Sciatic nerve (tissue), 2 donors: Measurements from ENCODE around the gene SLAMF8. TPM values are rescaled to one million over a fixed set of nuclear protein-coding genes. Genes with fewer than 3 reads are reported as not detected.

Experiments used
- ATAC-seq: fragments of 200-7000 bp; cut with Tn5 transposase; one replicate; pipeline ENCODE4 v1.9.1; 2020; ENCODE audit warnings: mild to moderate bottlenecking, moderate library complexity
- DNase-seq: peaks from one replicate; pipeline ENCODE4 v3.0.0-alpha.2; 2020; ENCODE audit warnings: low spot score
- intact Hi-C: fragments of 100-400 bp; cut with DNase I; formaldehyde crosslinking; loops from one replicate; pipeline ENCODE4 v1.14.2; 2022
- total RNA-seq: library from RNA; stranded (reverse); fragmentation: NEBNext Ultra II Directional; extraction: Animal tissue kit (Norgen Biotek cat#: 25700); gene quantifications from one replicate; pipeline ENCODE4 v1.2.1, GENCODE V29; 2021
- donor health status: DM: no; HTN: no; CAD: no.
- donor health status: DM: no; HTN: no; CAD: no.

Gene SLAMF8
- 3.3 TPM for total RNA-seq

- DNase-seq (no peak), ATAC-seq (peak; percentile 67)
- intact Hi-C loops = no loop called here
Observed at GRCh38 chr1:159826441-159827101, at the start of gene SLAMF8. Gene SLAMF8 (plus strand): TSS chr1:159826873. CDS start chr1:159826899, 26 bp downstream.

- ATAC-seq (no peak), DNase-seq (no peak)
- intact Hi-C loops = loop anchor here (10.0 kb wide), 1 partner anchor 237 kb away; no protein-coding TSS in a partner anchor
Observed at GRCh38 chr1:159778266-159778665, 48.4 kb upstream of the SLAMF8 start.

GRCh38 chr1:159779403-159779851 is 47.2 kb upstream of the SLAMF8 start:
- DNase-seq (no peak), ATAC-seq (no peak)
- intact Hi-C loops = loop anchor here (10.0 kb wide), 1 partner anchor 235 kb away; no protein-coding TSS in a partner anchor

- intact Hi-C loops = no loop called here
- ATAC-seq = peak; percentile 99
Observed at GRCh38 chr1:159780583-159781582, 45.8 kb upstream of the SLAMF8 start, which contains the start of gene DUSP23. Gene DUSP23 (plus strand): TSS chr1:159780962. CDS start chr1:159781101, 139 bp downstream.

GRCh38 chr1:159781992-159782391 is 44.7 kb upstream of the SLAMF8 start:
- intact Hi-C loops = no loop called here
- no peak for ATAC-seq
- DNase-seq = no peak

More at GRCh38 chr1:159780583-159781582, 45.8 kb upstream of the SLAMF8 start, which contains the start of gene DUSP23:
- DNase-seq = peak; percentile 98

- no peak for ATAC-seq
- no peak for DNase-seq
- intact Hi-C loops = no loop called here
Observed at GRCh38 chr1:159783724-159784123, 42.9 kb upstream of the SLAMF8 start.

GRCh38 chr1:159786465-159786864 is 40.2 kb upstream of the SLAMF8 start:
- ATAC-seq (no peak), DNase-seq (no peak)
- intact Hi-C loops = no loop called here

GRCh38 chr1:159786966-159787365 is 39.7 kb upstream of the SLAMF8 start:
- DNase-seq (no peak), ATAC-seq (no peak)
- intact Hi-C loops = no loop called here

- DNase-seq (no peak), ATAC-seq (no peak)
- intact Hi-C loops = loop anchor here (10.0 kb wide), 1 partner anchor 104 kb away; no protein-coding TSS in a partner anchor
Observed at GRCh38 chr1:159790237-159790917, 36.3 kb upstream of the SLAMF8 start.

GRCh38 chr1:159791031-159791430 is 35.6 kb upstream of the SLAMF8 start:
- DNase-seq = no peak
- ATAC-seq = no peak
- intact Hi-C loops = loop anchor here (10.0 kb wide), 1 partner anchor 104 kb away; no protein-coding TSS in a partner anchor

- ATAC-seq = no peak
Observed at GRCh38 chr1:159791461-159791860, 35.2 kb upstream of the SLAMF8 start.

GRCh38 chr1:159795534-159795933 is 31.1 kb upstream of the SLAMF8 start:
- DNase-seq (no peak), ATAC-seq (no peak)
- intact Hi-C loops = loop anchor here (10.0 kb wide), 1 partner anchor 99 kb away; no protein-coding TSS in a partner anchor

More at GRCh38 chr1:159791461-159791860, 35.2 kb upstream of the SLAMF8 start:
- intact Hi-C loops = loop anchor here (10.0 kb wide), 1 partner anchor 103 kb away; no protein-coding TSS in a partner anchor
- no peak for DNase-seq

GRCh38 chr1:159798893-159799292 is 27.8 kb upstream of the SLAMF8 start:
- peak; percentile 76 for DNase-seq
- intact Hi-C loops = loop anchor here (10.0 kb wide), 1 partner anchor 96 kb away; no protein-coding TSS in a partner anchor
- ATAC-seq = peak; percentile 88

GRCh38 chr1:159799446-159799985 is 27.2 kb upstream of the SLAMF8 start:
- ATAC-seq (no peak), DNase-seq (no peak)
- intact Hi-C loops = loop anchor here (10.0 kb wide), 1 partner anchor 95 kb away; no protein-coding TSS in a partner anchor

- ATAC-seq (no peak), DNase-seq (no peak)
- intact Hi-C loops = no loop called here
Observed at GRCh38 chr1:159800177-159800930, 26.3 kb upstream of the SLAMF8 start.

- ATAC-seq (no peak), DNase-seq (no peak)
- intact Hi-C loops = no loop called here
Observed at GRCh38 chr1:159802111-159802510, 24.6 kb upstream of the SLAMF8 start, which contains the start of gene FCRL6. Gene FCRL6 (plus strand): TSS chr1:159802360. CDS start chr1:159802425, 65 bp downstream.

GRCh38 chr1:159803956-159804689 is 22.6 kb upstream of the SLAMF8 start:
- ATAC-seq (no peak), DNase-seq (no peak)
- intact Hi-C loops = no loop called here
